H9 (cell line): Measurements from ENCODE around the gene LRRC27. TPM values are rescaled to one million over a fixed set of nuclear protein-coding genes. Genes with fewer than 3 reads are reported as not detected.

ENCODE experiments used
- DNase-seq: peaks from one replicate; pipeline ENCODE4 v3.0.0-alpha.2; 2017
- H2AFZ ChIP-seq: one replicate; pipeline ENCODE4 v1.6.1; 2013; ENCODE audit warnings: mild to moderate bottlenecking, low read length, control low read depth, moderate library complexity
- H2AK5ac ChIP-seq: 2 replicates; pipeline ENCODE4 v1.6.1; 2013; ENCODE audit warnings: low read length, control low read depth, mixed read lengths; ENCODE audit not compliant: insufficient read length
- H2BK120ac ChIP-seq: one replicate; pipeline ENCODE4 v1.6.1; 2013; ENCODE audit warnings: low read depth, mild to moderate bottlenecking, low read length, control low read depth, inconsistent platforms; ENCODE audit not compliant: poor library complexity, severe bottlenecking
- H2BK12ac ChIP-seq: 2 replicates; pipeline ENCODE4 v1.6.1; 2013; ENCODE audit warnings: low read length, control low read depth, mixed read lengths, low read depth; ENCODE audit not compliant: insufficient read length
- H2BK15ac ChIP-seq: 2 replicates; pipeline ENCODE4 v1.6.1; 2013; ENCODE audit warnings: low read depth, low read length, control low read depth
- H2BK20ac ChIP-seq: one replicate; pipeline ENCODE4 v1.6.1; 2013; ENCODE audit warnings: low read depth, mild to moderate bottlenecking, low read length, control low read depth, inconsistent platforms; ENCODE audit not compliant: poor library complexity, severe bottlenecking
- H2BK5ac ChIP-seq: 2 replicates; pipeline ENCODE4 v1.6.1; 2013; ENCODE audit warnings: low read length, control low read depth, mixed read lengths; ENCODE audit not compliant: insufficient read length
- H3K14ac ChIP-seq: 2 replicates; pipeline ENCODE4 v1.6.1; 2013; ENCODE audit warnings: low read length, control low read depth; ENCODE audit not compliant: insufficient read depth
- H3K18ac ChIP-seq: 2 replicates; pipeline ENCODE4 v1.6.1; 2013; ENCODE audit warnings: low read depth, mild to moderate bottlenecking, mixed read lengths, low read length, control low read depth; ENCODE audit not compliant: insufficient read length
- H3K23ac ChIP-seq: 2 replicates; pipeline ENCODE4 v1.6.1; 2013; ENCODE audit warnings: low read length, control low read depth, mixed read lengths, low read depth; ENCODE audit not compliant: insufficient read length
- H3K23me2 ChIP-seq: 2 replicates; pipeline ENCODE4 v1.6.1; 2013; ENCODE audit warnings: low read depth, mild to moderate bottlenecking, mixed read lengths, low read length, control low read depth; ENCODE audit not compliant: insufficient read length, poor library complexity, severe bottlenecking
- H3K27ac ChIP-seq: 2 replicates; pipeline ENCODE4 v1.5.1; 2013; ENCODE audit warnings: low read length, control low read depth, mixed read lengths, low read depth; ENCODE audit not compliant: insufficient read length
- H3K27me3 ChIP-seq: 2 replicates; pipeline ENCODE4 v1.6.1; 2013; ENCODE audit warnings: low read length, control low read depth, inconsistent platforms; ENCODE audit not compliant: insufficient read depth
- H3K4ac ChIP-seq: 2 replicates; pipeline ENCODE4 v1.6.1; 2013; ENCODE audit warnings: low read depth, mild to moderate bottlenecking, control low read depth, inconsistent platforms, low read length, moderate library complexity
- H3K4me1 ChIP-seq: 2 replicates; pipeline ENCODE4 v1.6.1; 2013; ENCODE audit warnings: low read length, control low read depth, inconsistent platforms; ENCODE audit not compliant: insufficient read depth
- H3K4me2 ChIP-seq: 2 replicates; pipeline ENCODE4 v1.6.1; 2013; ENCODE audit warnings: low read length, control low read depth, mixed read lengths; ENCODE audit not compliant: insufficient read length, insufficient read depth
- H3K56ac ChIP-seq: 2 replicates; pipeline ENCODE4 v1.6.1; 2013; ENCODE audit warnings: low read depth, mild to moderate bottlenecking, mixed read lengths, low read length, control low read depth; ENCODE audit not compliant: insufficient read length
- H3K79me1 ChIP-seq: 2 replicates; pipeline ENCODE4 v1.6.1; 2013; ENCODE audit warnings: low read depth, mild to moderate bottlenecking, moderate library complexity, low read length, control low read depth, inconsistent platforms; ENCODE audit not compliant: insufficient read depth, poor library complexity, severe bottlenecking
- H3K79me2 ChIP-seq: 2 replicates; pipeline ENCODE4 v1.6.1; 2013; ENCODE audit warnings: low read length, control low read depth, inconsistent platforms; ENCODE audit not compliant: insufficient read depth
- H3K9ac ChIP-seq: 2 replicates; pipeline ENCODE4 v1.6.1; 2013; ENCODE audit warnings: low read length, control low read depth, mixed read lengths; ENCODE audit not compliant: insufficient read length; ENCODE audit errors: extremely low read depth
- H3K9me3 ChIP-seq: one replicate; pipeline ENCODE4 v1.6.1; 2013; ENCODE audit warnings: low read depth, low read length, inconsistent platforms; ENCODE audit not compliant: control insufficient read depth
- H3T11ph ChIP-seq: one replicate; pipeline ENCODE4 v1.6.1; 2013; ENCODE audit warnings: mild to moderate bottlenecking, low read length, control low read depth, inconsistent platforms
- H4K20me1 ChIP-seq: one replicate; pipeline ENCODE4 v1.6.1; 2013; ENCODE audit not compliant: control insufficient read depth, insufficient read length, insufficient read depth
- H4K5ac ChIP-seq: 2 replicates; pipeline ENCODE4 v1.6.1; 2013; ENCODE audit warnings: low read depth, mild to moderate bottlenecking, mixed read lengths, low read length, control low read depth; ENCODE audit not compliant: insufficient read length
- H4K8ac ChIP-seq: replicated peaks from 2 replicates; pipeline ENCODE4 v1.6.1; 2013; ENCODE audit warnings: low read length, control low read depth, mixed read lengths, low read depth; ENCODE audit not compliant: insufficient read length
- H4K91ac ChIP-seq: 2 replicates; pipeline ENCODE4 v1.6.1; 2013; ENCODE audit warnings: low read depth, mild to moderate bottlenecking, moderate library complexity, mixed read lengths, low read length, control low read depth; ENCODE audit not compliant: insufficient read length
- H3K27ac Mint-ChIP-seq, 3 experiments: 2 replicates in 2 of 3; 3 replicates in 1 of 3; pipeline ENCODE4 v1.8.0; 2020 to 2021; ENCODE audit warnings: mixed read lengths in 3 of 3, mild to moderate bottlenecking in 1 of 3, moderate library complexity in 1 of 3
- H3K27me3 Mint-ChIP-seq: 2 replicates; pipeline ENCODE4 v1.8.0; 2021; ENCODE audit warnings: low read depth, mild to moderate bottlenecking, moderate library complexity, mixed read lengths
- H3K36me3 Mint-ChIP-seq, 3 experiments: 2 replicates in 2 of 3; 3 replicates in 1 of 3; pipeline ENCODE4 v1.8.0; 2020 to 2021; ENCODE audit warnings: low read depth in 3 of 3, mixed read lengths in 3 of 3; ENCODE audit not compliant: insufficient read depth in 1 of 3
- H3K4me1 Mint-ChIP-seq, 2 experiments: 2 replicates each; pipeline ENCODE4 v1.8.0; 2020; ENCODE audit warnings: mixed read lengths in 2 of 2
- H3K4me3 Mint-ChIP-seq, 2 experiments: 2 replicates in 1 of 2; 3 replicates in 1 of 2; pipeline ENCODE4 v1.8.0; 2020 to 2021; ENCODE audit warnings: mild to moderate bottlenecking in 2 of 2, mixed read lengths in 2 of 2, moderate library complexity in 1 of 2
- H3K9me3 Mint-ChIP-seq, 2 experiments: 2 replicates in 1 of 2; 3 replicates in 1 of 2; pipeline ENCODE4 v1.8.0; 2020; ENCODE audit warnings: mild to moderate bottlenecking in 2 of 2, mixed read lengths in 2 of 2, moderate library complexity in 1 of 2
- CTCF ChIP-seq: fragments of 200-600 bp; sonication (generic); conservative IDR thresholded peaks from 3 replicates; pipeline ENCODE4 v1.8.0; 2021; ENCODE audit warnings: antibody characterized with exemption, mild to moderate bottlenecking
- WGBS: extraction: QIAGEN DNeasy Blood & Tissue Kit; methylation state at CpG from one replicate; pipeline ENCODE4 v1.1.7; 2013; ENCODE audit warnings: missing lambda C conversion rate, low lambda C conversion rate, mixed read lengths; ENCODE audit not compliant: insufficient read length; ENCODE audit errors: extremely low coverage; 5-methylcytosine and 5-hydroxymethylcytosine counted together
- total RNA-seq: library from RNA; stranded (reverse); gene quantifications from 2 replicates; pipeline ENCODE4 v1.2.1, GENCODE V29; 2021

Gene LRRC27
- total RNA-seq, 1 experiment from 2014 or later = 2.7 TPM

- Histone ChIP-seq H3K4ac (no peak overlapping the region), H4K20me1 (peaks cover 4% of the 10 kb centered on the region), H4K8ac (no peak overlapping the region), H3K23me2 (peaks cover 7% of the 10 kb centered on the region), H4K91ac (no peak overlapping the region), H2BK12ac (no peak overlapping the region), H3K23ac (no peak overlapping the region), H3K4me2 (no peak overlapping the region), H3K18ac (no peak overlapping the region), H3K79me1 (no peaks in the 10 kb centered on the region), H3T11ph (no peak overlapping the region), H2BK120ac (no peak overlapping the region), H3K79me2 (no peaks in the 10 kb centered on the region), H4K5ac (no peak overlapping the region), H3K4me1 (no peaks in the 10 kb centered on the region), H3K9ac (no peak overlapping the region), H2AK5ac (no peak overlapping the region), H3K9me3 (no peaks in the 10 kb centered on the region), H3K14ac (no peak overlapping the region), H3K27ac (no peak overlapping the region), H2BK5ac (no peak overlapping the region), H2AFZ (no peak overlapping the region), H3K27me3 (no peaks in the 10 kb centered on the region), H2BK15ac (no peak overlapping the region), H3K56ac (no peak overlapping the region), H2BK20ac (no peak overlapping the region)
- Mint-ChIP-seq H3K27ac (peak overlapping the region in 1 of 3 experiments; percentile 93; a peak in 1 of 7 replicates), H3K27me3 (peaks cover 7% of the 10 kb centered on the region), H3K4me3 (no peak overlapping the region), H3K4me1 (peaks cover 12 to 19% of the 10 kb centered on the region in 2 experiments), H3K9me3 (peaks cover 0 to 2% of the 10 kb centered on the region in 2 experiments; a peak in 1 of 5 replicates), H3K36me3 (peaks cover 0 to 2% (median 2%) of the 10 kb centered on the region in 3 experiments; a peak in 5 of 7 replicates)
- no peak for TF ChIP-seq CTCF
- DNase-seq = no peak
- whole genome bisulfite sequencing = no CpG with 5 or more reads among the region's 17 CpGs
Observed at GRCh38 chr10:132400547-132401151, 68.7 kb downstream of the LRRC27 start.
